ENCODE results near the gene FUOM. TPM values are rescaled to one million over a fixed set of nuclear protein-coding genes. Genes with fewer than 3 reads are reported as not detected.

FUOM gene
- total and polyA plus RNA-seq, 2 of the 8 experiments (the other 6 are each of a cell fraction or from before 2014, with no cell fraction given) = 22.0 to 30.4 TPM

DNA sequence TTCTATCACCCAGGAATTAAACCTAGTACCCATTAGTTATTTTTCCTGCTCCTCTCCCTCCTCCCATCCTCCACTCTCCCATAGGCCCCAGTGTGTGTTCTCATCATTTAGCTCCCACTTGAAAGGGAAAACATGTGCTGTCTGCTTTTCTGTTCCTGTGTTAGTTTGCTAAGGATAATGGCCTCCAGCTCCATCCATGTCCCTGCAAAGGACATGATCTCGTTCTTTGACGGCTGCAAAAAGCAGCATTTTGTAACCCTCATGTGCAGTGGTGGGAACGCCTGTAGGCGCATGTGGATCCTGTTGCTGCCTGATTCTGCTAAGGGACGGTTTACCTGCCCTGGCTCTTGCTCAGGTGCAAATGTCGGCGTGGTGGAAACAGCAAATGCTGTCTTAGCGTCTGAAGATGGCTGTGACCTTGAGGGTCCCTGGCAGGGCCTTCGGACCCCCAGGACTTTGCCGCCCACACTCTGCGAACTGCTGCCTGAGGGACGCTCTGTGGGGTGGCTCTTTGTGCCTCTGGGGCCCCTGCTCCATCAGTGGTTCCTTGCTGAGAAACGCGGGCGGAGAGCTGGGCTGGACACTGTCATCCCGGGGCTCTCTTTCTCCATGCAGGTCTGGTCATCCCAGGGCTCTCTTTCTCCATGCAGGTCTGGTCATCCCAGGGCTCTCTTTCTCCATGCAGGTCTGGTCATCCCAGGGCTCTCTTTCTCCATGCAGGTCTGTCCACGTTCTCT lies 30.6 kb upstream of the FUOM start:
- no peak for DNase-seq (ENCODE audit: low read depth in 1 of 2, low spot score in 2 of 2)
- ChIA-PET POLR2A (ENCODE audit: partially characterized antibody) (interaction anchor here (0.8 kb wide), 1 partner anchor 30 kb away, joined by 3 read pairs; no protein-coding TSS in a partner anchor), CTCF (ENCODE audit: partially characterized antibody) (interaction anchor here (1.0 kb wide), 1 partner anchor 27 kb away, joined by 3 read pairs; no protein-coding TSS in a partner anchor)

More for the DNA sequence above, 30.6 kb upstream of the FUOM start:
- Histone ChIP-seq H2AFZ (ENCODE audit: low read length) (no peak overlapping the region), H3K4me2 (ENCODE audit: insufficient read depth in 1 of 2, low read depth in 2 of 2, low read length in 2 of 2) (no peak overlapping the region), H4K91ac (replicated peaks; ENCODE audit: insufficient read length, low read length) (no peak overlapping the region), H3K23me2 (ENCODE audit: low read depth, low read length) (no peaks in the 10 kb centered on the region; the same call in 1 of the 2 replicates), H3K9me3 (ENCODE audit: insufficient read depth in 2 of 2, low read depth in 1 of 2, low read length in 1 of 2) (no peaks in the 10 kb centered on the region), H3K9ac (replicated peaks in 1 of 4; ENCODE audit: extremely low read depth in 1 of 4, low read depth in 3 of 4, low read length in 3 of 4) (no peak overlapping the region), H4K5ac (ENCODE audit: insufficient read length, low read depth, low read length) (no peak overlapping the region), H3K79me1 (ENCODE audit: low read depth, low read length) (no peaks in the 10 kb centered on the region), H2BK5ac (ENCODE audit: low read depth, low read length) (no peak overlapping the region), H3K23ac (ENCODE audit: insufficient read length) (no peak overlapping the region), H3K27me3 (replicated peaks in 1 of 4; ENCODE audit: control insufficient read depth in 3 of 4, extremely low read depth in 1 of 4, insufficient read depth in 3 of 4, low read length in 3 of 4) (no peaks in the 10 kb centered on the region), H2BK120ac (replicated peaks; ENCODE audit: low read depth, low read length) (no peak overlapping the region), H2BK15ac (ENCODE audit: low read length) (no peak overlapping the region), H3K56ac (replicated peaks; ENCODE audit: insufficient read length, low read depth, low read length) (peak overlapping the region; percentile 16), H2AK5ac (ENCODE audit: low read depth, low read length) (no peak overlapping the region), H2BK12ac (ENCODE audit: low read depth, low read length) (no peak overlapping the region), H3K4me1 (replicated peaks in 1 of 4; ENCODE audit: control insufficient read depth in 3 of 4, insufficient read depth in 4 of 4, low read length in 3 of 4) (peaks cover 0 to 2% (median 0%) of the 10 kb centered on the region in 4 experiments; a peak in 2 of 7 replicates), H3K4me3 (ENCODE audit: extremely low read depth in 1 of 4, insufficient read depth in 2 of 4, low read depth in 3 of 4, low read length in 4 of 4) (no peak overlapping the region), H4K8ac (ENCODE audit: extremely low read depth, insufficient read depth, low read length) (no peak overlapping the region), H3K27ac (ENCODE audit: low read depth, low read length) (no peak overlapping the region), H3K18ac (ENCODE audit: extremely low read depth, low read length) (no peak overlapping the region), H3K4ac (replicated peaks; ENCODE audit: insufficient read length, low read depth, low read length) (no peak overlapping the region), H3K79me2 (ENCODE audit: control insufficient read depth in 1 of 2, insufficient read depth in 2 of 2, low read length in 2 of 2) (no peaks in the 10 kb centered on the region), H4K20me1 (replicated peaks in 1 of 2; ENCODE audit: control insufficient read depth in 1 of 2, insufficient read depth in 2 of 2, low read length in 2 of 2) (no peaks in the 10 kb centered on the region), H3K36me3 (ENCODE audit: control insufficient read depth in 2 of 4, insufficient read depth in 4 of 4, low read length in 3 of 4) (no peaks in the 10 kb centered on the region), H3K14ac (ENCODE audit: insufficient read length) (no peak overlapping the region), H2BK20ac (ENCODE audit: low read length) (no peak overlapping the region)
- no peak for FAIRE-seq
- TF ChIP-seq PHF8 (conservative IDR thresholded peaks at IDR 0.05; ENCODE audit: low read depth, low read length) = no peak
- no peak for TF ChIP-seq NANOG (IDR thresholded peaks at IDR 0.05; ENCODE audit: insufficient read depth, low read depth, low read length, poor library complexity, severe bottlenecking)
- no peak for TF ChIP-seq KDM5A (IDR thresholded peaks at IDR 0.05; ENCODE audit: low read length)
- TF ChIP-seq SIX5 (IDR thresholded peaks at IDR 0.05; ENCODE audit: low read depth, low read length) = no peak
- WGBS, 2 experiments (ENCODE audit: extremely low coverage in 1 of 2, insufficient coverage in 1 of 2, insufficient read length in 1 of 2, insufficient replicate concordance in 2 of 2, low coverage in 1 of 2, low lambda C conversion rate in 2 of 2, missing lambda C conversion rate in 1 of 2) = 82% methylated on average over 17 of the region's 17 CpGs; no CpG with 5 or more reads in 1 of the 2 experiments
